ENCODE results near the gene ZDHHC15. TPM values are rescaled to one million over a fixed set of nuclear protein-coding genes. Genes with fewer than 3 reads are reported as not detected.
"Not testable (repeated sequence)": the region's sequence is repeated elsewhere in the genome, so short reads cannot be mapped to it uniquely, and the experiment has no call there.

Gene ZDHHC15
- total and polyA plus RNA-seq, 12 donors: 1.2 to 4.4 (median 2.7) TPM

DNA sequence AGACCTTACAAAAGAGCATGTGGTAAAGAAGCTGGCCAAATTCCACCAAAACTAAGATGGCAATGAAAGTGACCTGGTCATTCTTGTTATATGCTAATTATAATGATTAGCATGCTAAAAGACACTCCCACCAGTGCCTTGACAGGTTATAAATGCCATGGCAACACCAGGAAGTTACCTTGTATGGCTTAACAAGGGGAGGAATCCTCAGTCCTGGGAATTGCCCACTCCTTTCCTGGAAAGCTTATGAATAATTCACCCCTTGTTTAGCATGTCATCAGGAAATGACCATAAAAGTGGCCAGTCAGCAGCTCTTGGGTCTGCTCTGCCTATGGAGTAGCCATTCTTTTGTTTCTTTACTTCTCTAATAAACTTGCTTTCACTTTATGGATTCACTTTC is 161.0 kb downstream of the ZDHHC15 start:
- Histone ChIP-seq H3K4me1 (no peaks in the 10 kb centered on the region), H3K9me3 (peaks cover 0 to 28% (median 0%) of the 10 kb centered on the region in 11 donors), H3K27ac (no peak overlapping the region), H3K4me3 (no peak overlapping the region), H3K36me3 (no peaks in the 10 kb centered on the region), H3K27me3 (peaks cover 0 to 5% (median 0%) of the 10 kb centered on the region in 7 donors)
- DNase-seq (no peak), ATAC-seq (no peak)
- intact Hi-C loops (cut with DNase I): no loop called here
- TF ChIP-seq, protein P1, sequence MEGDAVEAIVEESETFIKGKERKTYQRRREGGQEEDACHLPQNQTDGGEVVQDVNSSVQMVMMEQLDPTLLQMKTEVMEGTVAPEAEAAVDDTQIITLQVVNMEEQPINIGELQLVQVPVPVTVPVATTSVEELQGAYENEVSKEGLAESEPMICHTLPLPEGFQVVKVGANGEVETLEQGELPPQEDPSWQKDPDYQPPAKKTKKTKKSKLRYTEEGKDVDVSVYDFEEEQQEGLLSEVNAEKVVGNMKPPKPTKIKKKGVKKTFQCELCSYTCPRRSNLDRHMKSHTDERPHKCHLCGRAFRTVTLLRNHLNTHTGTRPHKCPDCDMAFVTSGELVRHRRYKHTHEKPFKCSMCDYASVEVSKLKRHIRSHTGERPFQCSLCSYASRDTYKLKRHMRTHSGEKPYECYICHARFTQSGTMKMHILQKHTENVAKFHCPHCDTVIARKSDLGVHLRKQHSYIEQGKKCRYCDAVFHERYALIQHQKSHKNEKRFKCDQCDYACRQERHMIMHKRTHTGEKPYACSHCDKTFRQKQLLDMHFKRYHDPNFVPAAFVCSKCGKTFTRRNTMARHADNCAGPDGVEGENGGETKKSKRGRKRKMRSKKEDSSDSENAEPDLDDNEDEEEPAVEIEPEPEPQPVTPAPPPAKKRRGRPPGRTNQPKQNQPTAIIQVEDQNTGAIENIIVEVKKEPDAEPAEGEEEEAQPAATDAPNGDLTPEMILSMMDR (IDR thresholded peaks at IDR 0.05): no peak

DNA sequence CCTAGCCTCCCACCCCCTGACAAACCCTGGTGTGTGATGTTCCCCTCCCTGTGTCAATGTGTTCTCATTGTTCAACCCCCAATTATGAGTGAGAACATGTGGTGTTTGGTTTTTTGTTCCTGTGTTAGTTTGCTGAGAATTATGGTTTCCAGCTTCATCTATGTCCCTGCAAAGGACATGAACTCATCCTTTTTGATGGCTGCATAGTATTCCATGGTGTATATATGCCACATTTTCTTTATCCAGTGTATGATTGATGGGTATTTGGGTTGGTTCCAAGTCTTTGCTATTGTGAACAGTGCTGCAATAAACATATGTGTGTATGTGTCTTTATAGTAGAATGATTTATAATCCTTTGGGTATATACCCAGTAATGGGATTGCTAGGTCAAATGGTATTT is 174.2 kb downstream of the ZDHHC15 start:
- H3K27ac ChIP-seq; H3K4me1 ChIP-seq; H3K4me3 ChIP-seq; H3K36me3 ChIP-seq; DNase-seq; intact Hi-C loops (cut with DNase I); H3K27me3 ChIP-seq; ATAC-seq: not testable (repeated sequence)
- H3K9me3 ChIP-seq: peaks cover 0 to 31% (median 0%) of the 10 kb centered on the region in 11 donors

DNA sequence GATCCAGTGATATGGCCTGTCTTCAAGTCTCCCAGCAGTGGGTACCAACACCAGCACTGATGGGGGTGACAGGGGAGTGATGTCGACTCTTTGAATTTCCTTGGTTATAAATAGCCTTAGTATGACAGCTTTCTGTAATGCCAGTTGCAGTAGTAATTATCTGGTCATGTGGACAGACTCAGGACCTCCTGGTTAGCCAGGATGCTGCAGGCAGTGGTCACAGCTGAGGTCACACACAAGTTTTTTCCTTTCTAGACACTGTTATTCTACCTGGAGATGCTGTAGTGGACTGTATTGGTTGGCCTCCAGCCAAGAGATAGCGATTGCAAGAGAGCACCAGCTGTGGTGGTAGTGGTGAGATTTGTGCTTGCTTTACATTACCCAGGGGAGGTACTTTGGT is 185.3 kb downstream of the ZDHHC15 start:
- Histone ChIP-seq H3K4me3 (no peak overlapping the region), H3K27ac (no peak overlapping the region), H3K36me3 (peaks cover 0 to 8% (median 0%) of the 10 kb centered on the region in 9 donors), H3K4me1 (no peaks in the 10 kb centered on the region), H3K27me3 (no peaks in the 10 kb centered on the region), H3K9me3 (peaks cover 0 to 16% (median 3%) of the 10 kb centered on the region in 11 donors)
- TF ChIP-seq, protein P1 (IDR thresholded peaks at IDR 0.05): no peak
- DNase-seq: no peak
- intact Hi-C loops (cut with DNase I): loop anchor here in 1 of 10 donors (5.0 kb wide), 1 partner anchor 1755 kb away; no protein-coding TSS in a partner anchor
- ATAC-seq: no peak
- WGBS, 2 donors: 17 to 20% methylated on average over 2 of the region's 2 CpGs

DNA sequence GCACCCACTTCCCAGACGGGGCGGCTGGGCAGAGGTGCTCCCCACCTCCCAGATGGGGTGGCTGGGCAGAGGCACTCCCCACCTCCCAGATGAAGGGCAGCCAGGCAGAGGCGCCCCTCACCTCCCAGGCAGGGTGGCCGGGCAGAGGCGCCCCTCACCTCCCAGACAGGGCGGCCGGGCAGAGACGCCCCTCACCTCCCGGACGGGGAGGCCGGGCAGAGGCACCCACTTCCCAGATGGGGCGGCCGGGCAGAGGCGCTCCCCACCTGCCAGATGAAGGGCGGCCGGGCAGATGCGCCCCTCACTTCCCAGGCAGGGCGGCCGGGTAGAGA is 187.7 kb downstream of the ZDHHC15 start:
- DNase-seq (no peak), ATAC-seq (no peak)
- no peaks in the 10 kb centered on the region for H3K4me1 ChIP-seq
- WGBS, 2 donors: 99 to 100% methylated on average over 7 to 17 of the region's 19 CpGs
- TF ChIP-seq, protein P1 (IDR thresholded peaks at IDR 0.05): no peak
- H3K36me3 ChIP-seq: peaks cover 0 to 31% (median 0%) of the 10 kb centered on the region in 9 donors
- H3K27ac ChIP-seq: no peak overlapping the region
- H3K27me3 ChIP-seq: no peaks in the 10 kb centered on the region
- H3K4me3 ChIP-seq: no peak overlapping the region
- peaks cover 0 to 37% (median 6%) of the 10 kb centered on the region in 11 donors for H3K9me3 ChIP-seq
- intact Hi-C loops (cut with DNase I): loop anchor here in 1 of 10 donors (5.0 kb wide), 1 partner anchor 1753 kb away; no protein-coding TSS in a partner anchor

DNA sequence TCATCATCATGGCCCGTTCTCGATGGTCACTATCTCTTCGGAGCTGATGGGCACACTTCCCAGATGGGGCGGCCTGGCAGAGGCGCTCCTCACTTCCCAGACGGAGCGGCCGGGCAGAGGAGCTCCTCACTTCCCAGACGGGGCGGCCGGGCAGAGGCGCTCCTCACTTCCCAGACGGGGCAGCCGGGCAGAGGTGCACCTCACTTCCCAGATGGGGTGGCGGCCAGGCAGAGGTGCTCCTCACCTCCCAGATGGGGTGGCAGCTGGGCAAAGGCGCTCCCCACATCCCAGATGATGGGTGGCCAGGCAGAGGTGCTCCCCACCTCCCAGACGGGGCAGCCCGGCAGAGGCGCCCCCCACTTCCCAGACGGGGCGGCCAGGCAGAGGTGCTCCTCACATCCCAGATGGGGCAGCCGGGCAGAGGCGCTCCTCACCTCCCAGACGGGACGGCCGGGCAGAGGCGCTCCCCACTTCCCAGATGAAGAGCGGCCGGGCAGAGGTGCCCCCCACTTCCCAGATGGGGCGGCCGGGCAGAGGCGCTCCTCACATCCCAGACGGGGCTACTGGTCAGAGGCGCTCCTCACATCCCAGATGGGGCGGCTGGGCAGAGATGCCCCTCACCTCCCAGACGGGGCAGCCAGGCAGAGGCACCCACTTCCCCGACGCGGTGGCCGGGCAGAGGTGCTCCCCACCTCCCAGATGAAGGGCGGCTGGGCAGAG is 188.3 kb downstream of the ZDHHC15 start:
- H3K27ac ChIP-seq, H3K4me3 ChIP-seq, ATAC-seq, H3K4me1 ChIP-seq, H3K27me3 ChIP-seq, DNase-seq: not testable (repeated sequence)
- Histone ChIP-seq H3K9me3 (peaks cover 0 to 42% (median 6%) of the 10 kb centered on the region in 11 donors), H3K36me3 (peaks cover 0 to 36% (median 0%) of the 10 kb centered on the region in 9 donors)
- intact Hi-C loops (cut with DNase I): loop anchor here in 1 of 10 donors (5.0 kb wide), 1 partner anchor 1752 kb away; no protein-coding TSS in a partner anchor
- 99 to 100% methylated on average over 17 to 40 of the region's 41 CpGs for WGBS, 2 donors

Measured in heart right ventricle (tissue), 16 donors.